HFF-Myc (cell line): Measurements from ENCODE around the gene ST6GALNAC5.

Source experiments
- DNase-seq: peaks from one replicate; pipeline ENCODE4 v3.0.0-alpha.2; 2011; ENCODE audit warnings: low read depth; ENCODE audit errors: extremely low read depth
- H3K4me3 ChIP-seq: replicated peaks from 2 replicates; pipeline ENCODE4 v1.5.1; 2011; ENCODE audit warnings: low read depth, mild to moderate bottlenecking, control low read depth, low read length
- TF ChIP-seq, protein P1 (sequence below): IDR thresholded peaks from 2 replicates; pipeline ENCODE4 v1.5.1; 2012; ENCODE audit warnings: mild to moderate bottlenecking, low read depth, low read length, control low read depth; ENCODE audit errors: missing control alignments

Gene ST6GALNAC5

GRCh38 chr1:77047978-77048614, 180.8 kb downstream of the ST6GALNAC5 start:
- no peak for DNase-seq
- no peak overlapping the region for H3K4me3 ChIP-seq
- TF ChIP-seq, protein P1, sequence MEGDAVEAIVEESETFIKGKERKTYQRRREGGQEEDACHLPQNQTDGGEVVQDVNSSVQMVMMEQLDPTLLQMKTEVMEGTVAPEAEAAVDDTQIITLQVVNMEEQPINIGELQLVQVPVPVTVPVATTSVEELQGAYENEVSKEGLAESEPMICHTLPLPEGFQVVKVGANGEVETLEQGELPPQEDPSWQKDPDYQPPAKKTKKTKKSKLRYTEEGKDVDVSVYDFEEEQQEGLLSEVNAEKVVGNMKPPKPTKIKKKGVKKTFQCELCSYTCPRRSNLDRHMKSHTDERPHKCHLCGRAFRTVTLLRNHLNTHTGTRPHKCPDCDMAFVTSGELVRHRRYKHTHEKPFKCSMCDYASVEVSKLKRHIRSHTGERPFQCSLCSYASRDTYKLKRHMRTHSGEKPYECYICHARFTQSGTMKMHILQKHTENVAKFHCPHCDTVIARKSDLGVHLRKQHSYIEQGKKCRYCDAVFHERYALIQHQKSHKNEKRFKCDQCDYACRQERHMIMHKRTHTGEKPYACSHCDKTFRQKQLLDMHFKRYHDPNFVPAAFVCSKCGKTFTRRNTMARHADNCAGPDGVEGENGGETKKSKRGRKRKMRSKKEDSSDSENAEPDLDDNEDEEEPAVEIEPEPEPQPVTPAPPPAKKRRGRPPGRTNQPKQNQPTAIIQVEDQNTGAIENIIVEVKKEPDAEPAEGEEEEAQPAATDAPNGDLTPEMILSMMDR: no peak

DNA sequence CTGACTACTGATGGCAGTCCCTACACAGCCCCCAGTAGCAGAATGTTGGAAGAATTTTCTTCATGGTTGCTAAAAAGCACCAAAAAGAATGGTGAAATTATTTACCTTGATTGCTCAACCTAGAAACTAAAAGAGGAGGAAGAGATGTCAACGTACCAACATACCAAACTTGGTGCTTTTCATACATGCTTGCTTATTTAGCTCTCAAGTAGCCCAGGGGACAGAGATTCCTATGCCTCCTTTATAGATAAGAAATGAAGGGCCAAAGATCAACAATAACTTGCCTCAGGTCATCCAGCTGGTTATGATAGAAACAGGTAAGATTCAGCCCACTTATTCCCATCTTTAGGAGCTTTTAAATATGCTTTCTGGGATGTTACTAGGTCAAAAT, 181.3 kb downstream of the ST6GALNAC5 start:
- TF ChIP-seq, protein P1: no peak
- H3K4me3 ChIP-seq: no peak overlapping the region
- no peak for DNase-seq

- TF ChIP-seq, protein P1: no peak
- DNase-seq: no peak
- H3K4me3 ChIP-seq: no peak overlapping the region
Measured at GRCh38 chr1:77051425-77051824, 184.1 kb downstream of the ST6GALNAC5 start.

GRCh38 chr1:77056525-77056924, 189.2 kb downstream of the ST6GALNAC5 start:
- DNase-seq: no peak

GRCh38 chr1:77057994-77058585, 190.8 kb downstream of the ST6GALNAC5 start:
- H3K4me3 ChIP-seq: no peak overlapping the region
- DNase-seq: no peak
- TF ChIP-seq, protein P1: no peak

More at GRCh38 chr1:77056525-77056924, 189.2 kb downstream of the ST6GALNAC5 start:
- TF ChIP-seq, protein P1: no peak
- H3K4me3 ChIP-seq: no peak overlapping the region

DNA sequence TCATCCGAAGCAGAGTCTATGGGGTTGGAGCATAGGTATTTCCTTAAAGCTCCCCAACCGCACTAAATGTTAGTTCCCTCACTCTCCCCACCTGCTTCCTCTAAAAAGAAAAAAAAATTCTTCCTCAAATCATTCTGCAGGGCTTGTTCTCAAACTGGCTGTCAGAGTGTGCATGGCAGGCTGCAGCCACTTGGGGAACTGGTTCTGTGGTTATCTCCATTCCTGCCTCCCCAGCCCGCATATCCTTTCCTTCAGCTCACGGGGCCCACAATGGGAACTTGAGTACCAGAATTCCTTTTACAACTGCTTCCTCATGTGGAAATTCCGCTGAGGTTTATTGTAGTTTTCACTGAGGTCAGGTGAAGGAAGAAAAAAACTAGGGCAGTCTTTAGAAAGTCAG, 192.7 kb downstream of the ST6GALNAC5 start:
- no peak for DNase-seq
- no peak overlapping the region for H3K4me3 ChIP-seq
- TF ChIP-seq, protein P1: no peak
